NCI-H1417 (cell line): ENCODE measurements around the gene QSOX2.
"Not testable (repeated sequence)": the region's sequence is repeated elsewhere in the genome, so short reads cannot be mapped to it uniquely, and the experiment has no call there.

ENCODE experiments used
- DNase-seq, 3 experiments: peaks; one replicate each; lab custom pipeline; 2025; lab: John Stamatoyannopoulos, UW

The QSOX2 gene

GRCh38 chr9:136236471-136237410 is 8.9 kb downstream of the QSOX2 start:
- DNase-seq = not testable (repeated sequence)

- DNase-seq = no peak
Measured at GRCh38 chr9:136235709-136236455, 9.7 kb downstream of the QSOX2 start.

- DNase-seq = no peak
Measured at GRCh38 chr9:136235171-136235570, 10.4 kb downstream of the QSOX2 start.

DNA sequence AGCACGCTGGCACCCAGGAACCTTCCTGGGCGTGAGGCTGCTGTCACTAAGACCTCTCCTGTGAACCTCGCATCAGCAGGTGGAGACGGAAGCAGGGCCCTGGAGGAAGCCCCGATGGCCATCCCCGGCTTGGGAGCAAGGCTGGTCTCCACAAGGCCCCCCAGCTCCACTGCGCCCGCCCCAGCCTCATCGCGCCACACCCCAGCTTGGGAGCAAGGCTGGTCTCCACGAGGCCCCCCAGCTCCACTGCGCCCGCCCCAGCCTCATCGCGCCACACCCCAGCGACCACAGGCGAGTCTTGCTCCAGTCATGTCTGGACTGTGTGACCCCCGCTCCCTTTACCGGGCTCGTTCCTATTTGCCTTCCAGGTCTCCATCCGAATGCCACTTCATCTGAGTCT is 11.0 kb downstream of the QSOX2 start:
- no peak for DNase-seq

GRCh38 chr9:136233868-136234267 is 11.7 kb downstream of the QSOX2 start:
- no peak for DNase-seq

GRCh38 chr9:136233411-136233810 is 12.2 kb downstream of the QSOX2 start:
- DNase-seq = no peak

DNA sequence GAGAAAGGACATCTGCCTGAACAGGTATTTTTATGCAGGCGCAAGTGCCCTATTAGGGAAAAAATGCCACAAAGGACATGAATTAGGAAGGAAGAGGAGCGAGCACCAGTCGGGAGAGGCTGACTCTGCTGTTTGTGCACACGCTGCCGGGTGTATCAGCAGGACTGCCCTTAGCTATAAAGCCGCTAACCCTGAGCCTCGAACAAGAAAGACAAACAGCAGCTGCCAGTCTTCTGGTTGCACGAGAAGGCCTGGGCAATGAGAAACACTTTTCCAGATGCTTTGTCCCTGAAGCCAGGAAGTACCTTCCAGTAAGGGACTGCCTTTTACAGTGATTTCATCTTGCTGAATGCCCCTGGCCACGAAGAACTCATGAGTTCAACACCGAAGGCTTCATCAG is 12.6 kb downstream of the QSOX2 start:
- peak in 2 of 3 experiments; percentile 9 to 52 for DNase-seq

DNA sequence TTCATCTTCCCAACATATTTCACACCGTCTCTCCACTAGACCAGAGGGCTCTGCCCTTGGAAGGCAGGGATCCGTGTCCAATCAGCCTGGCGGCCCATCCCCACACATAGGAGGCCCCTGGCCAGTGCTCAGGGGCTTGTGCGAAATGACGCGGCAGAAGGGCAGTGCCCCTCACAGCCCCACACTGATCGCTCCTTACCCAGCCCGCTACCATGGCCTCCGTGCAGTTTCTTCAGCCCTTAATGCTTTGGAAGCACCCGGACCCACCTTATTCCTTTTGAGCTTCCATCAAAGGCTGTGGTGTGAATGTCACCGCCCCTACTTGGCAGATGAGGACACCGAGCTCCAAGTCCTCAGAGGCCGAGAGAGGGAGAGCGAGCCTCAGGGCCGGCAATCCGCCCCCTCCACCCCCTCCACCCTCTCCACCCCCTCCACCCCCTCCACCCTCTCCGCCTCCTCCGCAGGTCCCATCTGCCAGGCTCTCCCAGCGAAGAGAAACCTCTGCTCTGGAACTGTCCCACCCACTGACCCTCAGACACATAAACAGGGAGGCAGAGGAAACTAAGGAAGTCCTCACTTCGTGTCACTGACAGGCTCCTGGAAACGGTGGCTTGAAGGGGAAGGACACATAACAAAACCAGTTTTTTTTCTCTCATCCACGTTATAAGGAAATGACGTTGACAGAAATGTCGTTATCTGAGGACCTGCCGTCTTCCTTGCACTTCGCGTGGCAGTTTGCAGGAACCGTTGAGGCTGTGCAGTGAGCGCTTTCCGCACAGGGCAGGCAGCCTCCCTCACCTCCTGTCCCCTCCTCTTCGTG is 13.9 kb downstream of the QSOX2 start:
- DNase-seq = no peak

GRCh38 chr9:136230773-136231172 is 14.8 kb downstream of the QSOX2 start:
- no peak for DNase-seq

- no peak for DNase-seq
Measured at GRCh38 chr9:136230365-136230764, 15.2 kb downstream of the QSOX2 start.

DNA sequence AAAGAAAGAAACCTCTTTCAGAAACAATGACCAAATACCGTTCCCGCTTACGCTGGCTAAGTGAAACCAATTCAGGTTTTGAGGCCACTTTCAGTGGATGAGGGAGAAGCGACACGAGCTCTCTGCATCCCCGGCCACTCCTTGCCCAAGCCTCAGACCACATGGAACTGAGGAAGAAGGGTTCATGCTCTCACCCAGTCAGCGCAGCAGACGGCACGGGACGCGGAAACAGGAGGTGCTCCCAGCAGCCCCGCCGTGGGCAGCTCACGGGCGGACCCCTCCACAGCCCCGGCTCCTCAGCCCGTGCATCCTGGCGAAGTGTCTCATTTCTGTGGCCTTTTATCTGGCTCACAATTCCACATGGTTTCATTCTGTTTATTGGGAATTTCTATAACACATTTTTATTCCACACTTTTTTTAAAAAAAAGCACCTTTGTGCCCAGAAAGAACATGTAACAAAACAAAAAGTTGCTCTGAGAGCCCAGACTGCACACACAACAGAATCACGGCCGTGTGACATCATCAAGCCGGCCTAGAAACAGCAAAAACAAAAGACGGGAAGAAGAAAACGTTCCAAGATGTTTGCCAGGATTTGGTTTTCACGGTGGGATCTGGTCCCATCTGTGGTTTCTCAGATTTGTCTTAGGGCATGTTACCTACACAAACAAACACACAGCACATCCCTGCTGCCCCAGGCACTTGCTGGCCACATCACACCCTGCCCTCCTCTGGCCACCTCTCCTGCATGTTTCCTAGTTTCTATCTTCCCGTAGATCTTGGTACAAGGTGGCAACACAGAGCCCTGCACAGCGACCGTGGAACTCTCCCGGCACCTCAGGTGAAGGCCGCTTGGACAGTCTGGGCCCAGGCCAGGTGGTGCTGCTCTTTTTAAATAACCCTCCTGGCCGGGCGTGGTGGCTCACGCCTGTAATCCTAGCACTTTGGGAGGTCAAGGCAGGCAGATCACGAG is 16.2 kb downstream of the QSOX2 start:
- DNase-seq = no peak

GRCh38 chr9:136228107-136228875 is 17.3 kb downstream of the QSOX2 start:
- no peak for DNase-seq

GRCh38 chr9:136226680-136227407 is 18.8 kb downstream of the QSOX2 start:
- DNase-seq = no peak

DNA sequence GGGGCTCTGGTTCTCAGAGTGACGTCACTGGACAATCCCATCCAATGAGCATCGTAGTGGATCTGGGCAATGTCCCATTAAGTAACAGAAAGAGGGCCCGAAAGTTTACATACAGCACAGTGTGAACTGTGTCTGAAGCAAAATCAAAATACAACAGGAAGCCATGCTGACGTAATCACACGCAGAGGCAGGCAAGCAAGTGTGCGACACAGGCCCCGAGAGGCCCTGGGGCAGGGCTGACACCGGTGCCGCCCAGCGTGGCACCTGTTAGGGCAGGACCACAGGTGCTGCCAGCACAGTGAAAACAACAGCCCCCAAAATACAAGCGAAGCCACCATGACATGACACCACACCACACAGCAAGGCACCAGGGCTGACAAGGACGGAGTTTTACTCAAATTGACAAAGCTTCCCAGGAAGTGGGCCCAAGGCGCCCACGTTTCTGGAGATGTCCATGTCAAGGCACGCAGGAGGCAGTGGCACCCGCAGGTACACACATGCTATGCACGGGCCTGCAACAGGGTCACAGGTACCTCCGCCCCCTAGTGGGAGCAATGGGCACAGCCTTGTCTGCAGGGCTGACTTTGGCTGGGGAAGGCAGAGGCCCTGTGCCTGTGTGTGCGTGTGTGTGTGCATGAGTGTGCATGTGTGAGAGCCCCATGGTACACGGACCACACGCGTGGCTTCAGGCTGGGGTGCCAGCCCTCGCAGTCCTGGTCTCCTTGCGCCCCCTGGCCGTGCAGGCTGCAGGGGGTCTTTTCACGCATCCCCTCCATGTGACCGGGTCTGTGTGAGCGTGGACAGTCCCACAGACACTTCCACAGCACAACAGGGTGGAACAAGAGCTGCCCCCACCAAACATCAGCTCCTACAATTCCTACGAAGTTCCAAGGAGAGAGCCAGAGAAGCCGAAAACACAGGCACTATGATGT is 19.6 kb downstream of the QSOX2 start:
- DNase-seq = peak; percentile 36 to 73 (median 46)

- no peak for DNase-seq
Measured at GRCh38 chr9:136225366-136225747, 20.3 kb downstream of the QSOX2 start.

- DNase-seq = no peak
Measured at GRCh38 chr9:136223871-136224640, 21.6 kb downstream of the QSOX2 start.

DNA sequence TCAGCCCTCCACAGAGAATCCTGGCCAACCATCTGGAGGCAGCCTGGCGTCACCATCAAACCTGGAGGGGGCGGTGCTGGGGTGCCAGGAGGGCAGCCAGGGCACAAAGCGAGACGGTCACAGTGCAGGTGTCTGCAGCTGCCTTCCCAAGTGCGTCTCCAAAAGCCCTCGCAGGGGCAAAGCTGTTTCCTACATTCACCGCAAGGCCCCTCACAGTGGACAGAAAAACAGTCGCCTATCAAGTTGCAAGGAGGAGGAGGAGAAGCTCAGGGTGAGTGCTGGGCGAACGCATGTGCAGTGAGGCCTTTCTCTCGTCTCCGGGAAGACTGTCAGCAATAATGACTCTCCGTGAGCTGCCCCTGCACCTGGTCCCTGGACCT is 22.7 kb downstream of the QSOX2 start:
- DNase-seq = peak in 1 of 3 experiments; percentile 52
